ENCODE data around the gene HM13. TPM values are rescaled to one million over a fixed set of nuclear protein-coding genes. Genes with fewer than 3 reads are reported as not detected.

Gene HM13
- total and polyA plus RNA-seq, 2 of the 13 experiments (the other 11 are each of a cell fraction or from before 2014, with no cell fraction given) = 118 to 243 TPM

- TF ChIP-seq, protein P1, sequence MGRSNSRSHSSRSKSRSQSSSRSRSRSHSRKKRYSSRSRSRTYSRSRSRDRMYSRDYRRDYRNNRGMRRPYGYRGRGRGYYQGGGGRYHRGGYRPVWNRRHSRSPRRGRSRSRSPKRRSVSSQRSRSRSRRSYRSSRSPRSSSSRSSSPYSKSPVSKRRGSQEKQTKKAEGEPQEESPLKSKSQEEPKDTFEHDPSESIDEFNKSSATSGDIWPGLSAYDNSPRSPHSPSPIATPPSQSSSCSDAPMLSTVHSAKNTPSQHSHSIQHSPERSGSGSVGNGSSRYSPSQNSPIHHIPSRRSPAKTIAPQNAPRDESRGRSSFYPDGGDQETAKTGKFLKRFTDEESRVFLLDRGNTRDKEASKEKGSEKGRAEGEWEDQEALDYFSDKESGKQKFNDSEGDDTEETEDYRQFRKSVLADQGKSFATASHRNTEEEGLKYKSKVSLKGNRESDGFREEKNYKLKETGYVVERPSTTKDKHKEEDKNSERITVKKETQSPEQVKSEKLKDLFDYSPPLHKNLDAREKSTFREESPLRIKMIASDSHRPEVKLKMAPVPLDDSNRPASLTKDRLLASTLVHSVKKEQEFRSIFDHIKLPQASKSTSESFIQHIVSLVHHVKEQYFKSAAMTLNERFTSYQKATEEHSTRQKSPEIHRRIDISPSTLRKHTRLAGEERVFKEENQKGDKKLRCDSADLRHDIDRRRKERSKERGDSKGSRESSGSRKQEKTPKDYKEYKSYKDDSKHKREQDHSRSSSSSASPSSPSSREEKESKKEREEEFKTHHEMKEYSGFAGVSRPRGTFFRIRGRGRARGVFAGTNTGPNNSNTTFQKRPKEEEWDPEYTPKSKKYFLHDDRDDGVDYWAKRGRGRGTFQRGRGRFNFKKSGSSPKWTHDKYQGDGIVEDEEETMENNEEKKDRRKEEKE (IDR thresholded peaks at IDR 0.05) = no peak
- TF ChIP-seq CREB1 (IDR thresholded peaks at IDR 0.05) = peak; percentile 27; the same call in 1 of the 2 replicates
- peak; percentile 72 for TF ChIP-seq CREB1 (CRISPR knock-in tag; IDR thresholded peaks at IDR 0.05)
- TF ChIP-seq, protein P2, sequence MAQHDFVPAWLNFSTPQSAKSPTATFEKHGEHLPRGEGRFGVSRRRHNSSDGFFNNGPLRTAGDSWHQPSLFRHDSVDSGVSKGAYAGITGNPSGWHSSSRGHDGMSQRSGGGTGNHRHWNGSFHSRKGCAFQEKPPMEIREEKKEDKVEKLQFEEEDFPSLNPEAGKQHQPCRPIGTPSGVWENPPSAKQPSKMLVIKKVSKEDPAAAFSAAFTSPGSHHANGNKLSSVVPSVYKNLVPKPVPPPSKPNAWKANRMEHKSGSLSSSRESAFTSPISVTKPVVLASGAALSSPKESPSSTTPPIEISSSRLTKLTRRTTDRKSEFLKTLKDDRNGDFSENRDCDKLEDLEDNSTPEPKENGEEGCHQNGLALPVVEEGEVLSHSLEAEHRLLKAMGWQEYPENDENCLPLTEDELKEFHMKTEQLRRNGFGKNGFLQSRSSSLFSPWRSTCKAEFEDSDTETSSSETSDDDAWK (CRISPR knock-in tag; IDR thresholded peaks at IDR 0.05) = no peak
- TF ChIP-seq TARDBP (CRISPR knock-in tag; IDR thresholded peaks at IDR 0.05) = peak; percentile 93
- no peak for TF ChIP-seq ZNF207 (IDR thresholded peaks at IDR 0.05; ENCODE audit: borderline replicate concordance)
- no peak for TF ChIP-seq ZBTB40 (IDR thresholded peaks at IDR 0.05)
- peak; percentile 36; the same call in 1 of the 2 replicates for TF ChIP-seq ZBTB40 (CRISPR knock-in tag; IDR thresholded peaks at IDR 0.05)
- no peak for TF ChIP-seq IRX3 (CRISPR knock-in tag; IDR thresholded peaks at IDR 0.05; ENCODE audit: borderline replicate concordance, low read depth)
- no peak; the same call in 1 of the 2 replicates for TF ChIP-seq JUND (CRISPR knock-in tag; IDR thresholded peaks at IDR 0.05)
- TF ChIP-seq ZBTB7A (CRISPR knock-in tag; IDR thresholded peaks at IDR 0.05) = no peak
- no peak for TF ChIP-seq GTF2F1 (IDR thresholded peaks at IDR 0.05; ENCODE audit: low read length)
- peak; percentile 76 for TF ChIP-seq ZNF264 (CRISPR knock-in tag; IDR thresholded peaks at IDR 0.05)
- TF ChIP-seq GLMP (CRISPR knock-in tag; IDR thresholded peaks at IDR 0.05; ENCODE audit: borderline replicate concordance) = no peak
- TF ChIP-seq ZNF224 (CRISPR knock-in tag; IDR thresholded peaks at IDR 0.05) = no peak
These were observed 92.8 kb downstream of the HM13 start (continued) for GRCh38 chr20:31606804-31607639.

All from HepG2 (cell line).